HepG2 (cell line): ENCODE data around the gene LZTS2.

Experiments used
- TF ChIP-seq, protein P1 (sequence below): sonication (generic); formaldehyde crosslinking; IDR thresholded peaks from 2 replicates; pipeline ENCODE4 v1.9.0; 2022; ENCODE audit warnings: missing genetic modification reagents, mild to moderate bottlenecking, borderline replicate concordance
- TF ChIP-seq, protein P2 (sequence below): sonication (generic); formaldehyde crosslinking; IDR thresholded peaks from 2 replicates; pipeline ENCODE4 v1.5.0; 2020; ENCODE audit warnings: mild to moderate bottlenecking, missing genetic modification reagents, moderate library complexity
- TF ChIP-seq, protein P3 (sequence below): sonication (generic); formaldehyde crosslinking; IDR thresholded peaks from 2 replicates; pipeline ENCODE4 v1.5.0; 2020; ENCODE audit warnings: missing genetic modification reagents, mild to moderate bottlenecking, borderline replicate concordance

DNA sequence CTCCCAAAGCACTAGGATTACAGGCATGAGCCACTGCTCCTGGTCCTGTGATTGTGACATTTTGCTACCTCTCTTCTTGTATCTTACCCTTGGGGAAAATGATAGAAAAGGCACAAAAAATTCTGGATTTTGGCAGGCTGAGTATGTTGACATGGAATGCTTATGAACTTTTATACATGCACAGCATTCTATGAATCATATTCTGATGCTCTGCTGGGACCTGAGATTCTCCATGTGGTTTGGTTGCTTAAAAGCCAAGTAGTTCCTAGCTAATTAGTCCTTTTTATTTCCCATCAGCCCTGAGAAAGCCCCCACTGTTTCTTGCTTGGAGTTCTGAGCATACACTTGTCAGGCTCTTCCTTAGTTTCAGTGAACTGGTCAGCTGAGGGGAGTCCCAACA, 53.9 kb downstream of the LZTS2 start:
- TF ChIP-seq, protein P1, sequence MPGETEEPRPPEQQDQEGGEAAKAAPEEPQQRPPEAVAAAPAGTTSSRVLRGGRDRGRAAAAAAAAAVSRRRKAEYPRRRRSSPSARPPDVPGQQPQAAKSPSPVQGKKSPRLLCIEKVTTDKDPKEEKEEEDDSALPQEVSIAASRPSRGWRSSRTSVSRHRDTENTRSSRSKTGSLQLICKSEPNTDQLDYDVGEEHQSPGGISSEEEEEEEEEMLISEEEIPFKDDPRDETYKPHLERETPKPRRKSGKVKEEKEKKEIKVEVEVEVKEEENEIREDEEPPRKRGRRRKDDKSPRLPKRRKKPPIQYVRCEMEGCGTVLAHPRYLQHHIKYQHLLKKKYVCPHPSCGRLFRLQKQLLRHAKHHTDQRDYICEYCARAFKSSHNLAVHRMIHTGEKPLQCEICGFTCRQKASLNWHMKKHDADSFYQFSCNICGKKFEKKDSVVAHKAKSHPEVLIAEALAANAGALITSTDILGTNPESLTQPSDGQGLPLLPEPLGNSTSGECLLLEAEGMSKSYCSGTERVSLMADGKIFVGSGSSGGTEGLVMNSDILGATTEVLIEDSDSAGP (CRISPR knock-in tag), result no peak
- TF ChIP-seq, protein P2, sequence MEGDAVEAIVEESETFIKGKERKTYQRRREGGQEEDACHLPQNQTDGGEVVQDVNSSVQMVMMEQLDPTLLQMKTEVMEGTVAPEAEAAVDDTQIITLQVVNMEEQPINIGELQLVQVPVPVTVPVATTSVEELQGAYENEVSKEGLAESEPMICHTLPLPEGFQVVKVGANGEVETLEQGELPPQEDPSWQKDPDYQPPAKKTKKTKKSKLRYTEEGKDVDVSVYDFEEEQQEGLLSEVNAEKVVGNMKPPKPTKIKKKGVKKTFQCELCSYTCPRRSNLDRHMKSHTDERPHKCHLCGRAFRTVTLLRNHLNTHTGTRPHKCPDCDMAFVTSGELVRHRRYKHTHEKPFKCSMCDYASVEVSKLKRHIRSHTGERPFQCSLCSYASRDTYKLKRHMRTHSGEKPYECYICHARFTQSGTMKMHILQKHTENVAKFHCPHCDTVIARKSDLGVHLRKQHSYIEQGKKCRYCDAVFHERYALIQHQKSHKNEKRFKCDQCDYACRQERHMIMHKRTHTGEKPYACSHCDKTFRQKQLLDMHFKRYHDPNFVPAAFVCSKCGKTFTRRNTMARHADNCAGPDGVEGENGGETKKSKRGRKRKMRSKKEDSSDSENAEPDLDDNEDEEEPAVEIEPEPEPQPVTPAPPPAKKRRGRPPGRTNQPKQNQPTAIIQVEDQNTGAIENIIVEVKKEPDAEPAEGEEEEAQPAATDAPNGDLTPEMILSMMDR, result no peak
- TF ChIP-seq, protein P3, sequence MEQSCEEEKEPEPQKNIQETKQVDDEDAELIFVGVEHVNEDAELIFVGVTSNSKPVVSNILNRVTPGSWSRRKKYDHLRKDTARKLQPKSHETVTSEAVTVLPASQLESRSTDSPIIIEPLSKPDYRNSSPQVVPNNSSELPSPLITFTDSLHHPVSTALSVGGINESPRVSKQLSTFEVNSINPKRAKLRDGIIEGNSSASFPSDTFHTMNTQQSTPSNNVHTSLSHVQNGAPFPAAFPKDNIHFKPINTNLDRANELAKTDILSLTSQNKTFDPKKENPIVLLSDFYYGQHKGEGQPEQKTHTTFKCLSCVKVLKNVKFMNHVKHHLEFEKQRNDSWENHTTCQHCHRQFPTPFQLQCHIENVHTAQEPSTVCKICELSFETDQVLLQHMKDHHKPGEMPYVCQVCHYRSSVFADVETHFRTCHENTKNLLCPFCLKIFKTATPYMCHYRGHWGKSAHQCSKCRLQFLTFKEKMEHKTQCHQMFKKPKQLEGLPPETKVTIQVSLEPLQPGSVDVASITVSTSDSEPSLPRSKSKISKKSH (CRISPR knock-in tag), result no peak
